Activated CD4-positive, CD25-positive, alpha-beta regulatory T cell (primary cell): ENCODE results near the gene PLCB1.

Source experiments
- DNase-seq, 4 experiments: peaks; one replicate each; lab custom pipeline; 2025; lab: John Stamatoyannopoulos, UW

Gene PLCB1

GRCh38 chr20:8212286-8212685 is 80.2 kb downstream of the PLCB1 start:
- DNase-seq, result no peak

- DNase-seq, result no peak
Observed at GRCh38 chr20:8213270-8213669, 81.2 kb downstream of the PLCB1 start.

- DNase-seq, result no peak
Observed at GRCh38 chr20:8213831-8214587, 81.9 kb downstream of the PLCB1 start.

GRCh38 chr20:8215361-8215781 is 83.3 kb downstream of the PLCB1 start:
- DNase-seq, result no peak

GRCh38 chr20:8216375-8217200 is 84.5 kb downstream of the PLCB1 start:
- DNase-seq, result no peak

GRCh38 chr20:8218861-8219260 is 86.8 kb downstream of the PLCB1 start:
- no peak for DNase-seq

- DNase-seq, result no peak
Observed at GRCh38 chr20:8219403-8219802, 87.3 kb downstream of the PLCB1 start.

- no peak for DNase-seq
Observed at GRCh38 chr20:8220716-8221115, 88.7 kb downstream of the PLCB1 start.

GRCh38 chr20:8221887-8222419 is 89.9 kb downstream of the PLCB1 start:
- DNase-seq, result no peak

- DNase-seq, result no peak
Observed at GRCh38 chr20:8223091-8223870, 91.2 kb downstream of the PLCB1 start.

GRCh38 chr20:8225658-8226057 is 93.6 kb downstream of the PLCB1 start:
- no peak for DNase-seq

- no peak for DNase-seq
Observed at GRCh38 chr20:8226106-8226505, 94.0 kb downstream of the PLCB1 start.

- DNase-seq, result no peak
Observed at GRCh38 chr20:8227293-8227692, 95.2 kb downstream of the PLCB1 start.

- DNase-seq, result no peak
Observed at GRCh38 chr20:8228315-8228714, 96.2 kb downstream of the PLCB1 start.

- DNase-seq, result no peak
Observed at GRCh38 chr20:8229090-8229489, 97.0 kb downstream of the PLCB1 start.

- DNase-seq, result no peak
Observed at GRCh38 chr20:8231038-8231437, 99.0 kb downstream of the PLCB1 start.

GRCh38 chr20:8232332-8232731 is 100.3 kb downstream of the PLCB1 start:
- no peak for DNase-seq

- DNase-seq, result no peak
Observed at GRCh38 chr20:8234580-8234979, 102.5 kb downstream of the PLCB1 start.

GRCh38 chr20:8242066-8242465 is 110.0 kb downstream of the PLCB1 start:
- DNase-seq, result no peak

- DNase-seq, result no peak
Observed at GRCh38 chr20:8242827-8243724, 111.0 kb downstream of the PLCB1 start.

- DNase-seq, result no peak
Observed at GRCh38 chr20:8244637-8245036, 112.6 kb downstream of the PLCB1 start.
